ENCODE results near the gene CHRM3. TPM values are rescaled to one million over a fixed set of nuclear protein-coding genes. Genes with fewer than 3 reads are reported as not detected.

CHRM3 gene
- total RNA-seq, 1 donor from 2014 or later = 2.6 TPM

- no peak for DNase-seq
Observed at GRCh38 chr1:239417221-239417620, 30.9 kb downstream of the CHRM3 start.

- DNase-seq = no peak
Observed at GRCh38 chr1:239417986-239418640, 31.7 kb downstream of the CHRM3 start.

GRCh38 chr1:239418681-239419080 is 32.3 kb downstream of the CHRM3 start:
- no peak for DNase-seq

DNA sequence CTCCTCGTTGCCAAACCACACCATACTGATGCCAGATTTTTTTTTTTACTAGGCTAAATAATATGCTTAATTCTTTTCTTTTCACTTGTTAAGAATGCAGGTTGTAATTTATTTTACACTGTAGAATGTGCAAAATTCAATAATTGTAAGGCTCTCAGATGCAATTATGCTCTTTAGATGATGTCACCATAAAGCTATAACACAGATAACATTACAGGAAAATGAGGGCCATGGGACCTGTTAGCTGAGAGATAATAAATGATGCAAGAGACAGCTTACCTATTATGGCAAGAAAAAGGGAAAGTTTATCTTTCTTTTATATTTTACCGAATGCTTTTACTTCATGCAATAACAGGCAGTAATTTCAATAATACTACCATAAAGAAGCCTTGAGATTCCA is 35.4 kb downstream of the CHRM3 start:
- no peak for DNase-seq

GRCh38 chr1:239422818-239423217 is 36.5 kb downstream of the CHRM3 start:
- no peak for DNase-seq

DNA sequence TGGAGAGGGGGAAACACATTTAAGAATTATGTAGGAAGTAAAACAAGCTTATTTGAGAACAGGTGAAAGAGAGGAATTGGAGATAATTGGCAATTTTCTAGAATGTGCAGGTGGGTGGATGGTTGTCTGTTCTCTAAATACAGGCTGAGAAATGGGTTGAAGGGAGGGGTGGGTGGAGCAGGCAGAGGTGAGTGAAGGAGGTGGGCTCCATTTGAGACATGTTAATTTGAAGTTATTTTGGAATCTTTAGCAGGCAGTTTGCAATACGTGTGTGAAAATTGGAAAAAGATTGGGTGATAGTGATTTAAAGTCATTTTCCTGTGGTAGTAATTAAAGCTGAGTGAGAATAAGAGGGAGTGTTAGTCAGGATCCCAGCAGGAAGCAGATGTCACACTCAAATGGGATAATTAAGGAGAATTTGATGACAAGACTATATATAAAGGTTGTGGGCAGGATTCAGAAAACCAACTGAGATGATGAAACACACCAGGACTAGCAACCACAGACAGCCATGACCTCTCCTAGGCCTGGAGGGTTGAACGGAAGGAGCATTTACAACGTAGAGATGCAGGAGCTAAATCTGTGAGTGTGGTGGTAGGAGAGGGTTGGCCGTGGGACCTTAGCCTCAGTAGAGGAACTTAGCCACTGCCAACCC is 40.6 kb downstream of the CHRM3 start:
- no peak for DNase-seq

- DNase-seq = no peak
Observed at GRCh38 chr1:239427712-239428111, 41.3 kb downstream of the CHRM3 start.

GRCh38 chr1:239428120-239428710 is 41.8 kb downstream of the CHRM3 start:
- DNase-seq = no peak

GRCh38 chr1:239429163-239429562 is 42.8 kb downstream of the CHRM3 start:
- no peak for DNase-seq

GRCh38 chr1:239432255-239432654 is 45.9 kb downstream of the CHRM3 start:
- DNase-seq = no peak

DNA sequence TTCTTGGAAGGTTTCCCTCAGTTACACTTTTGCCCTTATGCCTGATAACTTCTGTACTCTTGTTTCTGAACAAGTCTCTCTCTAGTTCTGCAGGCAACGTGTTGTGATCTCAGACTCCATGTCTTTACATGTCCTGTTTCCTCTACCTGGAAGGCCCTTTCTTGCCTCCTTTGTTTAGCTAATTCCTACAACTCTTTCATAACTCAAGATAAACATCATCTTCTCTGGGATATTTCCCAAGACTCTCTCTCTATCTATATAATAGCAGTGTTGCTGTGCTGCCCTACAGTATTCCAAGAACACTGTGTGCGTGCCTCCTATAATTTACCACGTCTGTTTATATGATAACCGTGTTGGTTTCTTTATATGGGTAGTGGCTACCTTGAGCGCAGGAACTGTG is 47.8 kb downstream of the CHRM3 start:
- no peak for DNase-seq

Measured in dermis blood vessel endothelial cell (primary cell).